ENCODE measurements around the gene TLK1. TPM values are rescaled to one million over a fixed set of nuclear protein-coding genes. Genes with fewer than 3 reads are reported as not detected.

Gene TLK1
- 39.0 TPM for polyA plus RNA-seq (2013)

DNA sequence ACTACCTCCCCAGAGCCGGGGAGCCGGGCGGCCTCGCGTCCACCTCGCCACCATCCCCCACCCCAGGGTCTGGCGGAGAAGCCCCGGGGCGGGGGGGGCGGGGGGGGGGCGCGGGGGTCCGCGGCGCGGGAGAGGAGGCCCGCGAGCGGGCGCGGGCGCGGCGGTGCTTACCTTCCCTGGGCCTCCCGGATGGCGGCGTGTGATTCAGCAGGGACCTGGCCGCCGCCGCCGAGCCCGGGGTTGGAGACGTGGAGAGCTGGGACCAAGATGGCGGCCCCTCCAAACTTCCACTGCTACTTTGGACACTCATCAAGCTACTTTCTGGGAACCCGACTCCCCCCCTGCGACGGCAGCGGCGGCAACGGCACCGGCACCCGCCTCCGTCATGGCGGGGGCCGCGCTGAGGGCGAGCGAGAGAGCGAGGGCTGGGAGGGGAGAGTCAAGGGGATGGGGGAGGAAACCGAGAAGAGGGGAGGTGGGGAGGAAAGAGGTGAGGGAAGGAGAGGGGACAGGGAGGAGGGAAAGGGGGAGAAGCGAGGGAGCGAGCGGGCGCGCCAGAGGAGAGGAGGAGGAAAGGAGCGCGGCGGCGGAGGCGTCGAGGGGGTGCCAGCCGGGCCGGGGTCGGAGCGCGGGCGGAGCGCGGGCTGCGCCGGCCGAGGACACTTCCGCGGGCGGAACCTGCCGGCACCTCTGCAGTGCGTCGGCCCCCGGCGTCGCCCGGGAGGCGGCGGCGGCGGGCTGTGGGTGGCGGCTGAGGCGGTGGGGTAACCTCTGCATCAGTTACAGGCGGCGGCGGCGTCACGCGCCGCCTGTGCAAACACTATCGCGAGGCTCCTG is at the start of gene TLK1:
TSS of gene TLK1 (minus strand) at position 775 of the 837 bp plus-strand sequence. CDS start at position 310, 465 bp downstream.
- Histone ChIP-seq H3K9me3 (ENCODE audit: control extremely low read depth in 1 of 5, control insufficient read depth in 4 of 5, insufficient read depth in 2 of 5, low read depth in 1 of 5, low read length in 4 of 5) (no peaks in the 10 kb centered on the region), H3K4me3 (ENCODE audit: control insufficient read depth in 1 of 7, extremely low read depth in 1 of 7, insufficient read depth in 4 of 7, low read depth in 2 of 7, low read length in 6 of 7) (peak within 1 kb of the TSS; percentile 79 to 96 (median 93)), H3K4me1 (ENCODE audit: control extremely low read depth in 1 of 4, control insufficient read depth in 4 of 4, insufficient read depth in 4 of 4, low read length in 3 of 4) (peaks cover 22 to 50% (median 34%) of the 10 kb centered on the region in 4 experiments), H3K27me3 (replicated peaks in 2 of 5; ENCODE audit: control insufficient read depth in 4 of 5, insufficient read depth in 5 of 5, low read length in 4 of 5) (no peaks in the 10 kb centered on the region), H3K36me3 (ENCODE audit: control insufficient read depth in 4 of 4, insufficient read depth in 4 of 4, low read length in 3 of 4) (no peaks in the 10 kb centered on the region), H3K27ac (ENCODE audit: insufficient read depth in 1 of 2, low read depth in 1 of 2, low read length in 2 of 2, poor library complexity in 1 of 2, severe bottlenecking in 2 of 2) (peak within 1 kb of the TSS; percentile 88 to 95)
- ChIA-PET CTCF (interaction anchor here (0.6 to 2.5 kb wide), 4 partner anchors 51 to 365 kb away, joined by 5 to 7 read pairs (median 7); no protein-coding TSS in a partner anchor), POLR2A (interaction anchor here (0.5 to 0.6 kb wide), 2 partner anchors 129 to 273 kb away, joined by 3 read pairs; partner anchors contain the start of gene METTL8)
- peak; percentile 77 to 85 (median 84) for DNase-seq
- under 1% methylated on average over 60 of the region's 97 CpGs for WGBS (ENCODE audit: insufficient coverage)

DNA sequence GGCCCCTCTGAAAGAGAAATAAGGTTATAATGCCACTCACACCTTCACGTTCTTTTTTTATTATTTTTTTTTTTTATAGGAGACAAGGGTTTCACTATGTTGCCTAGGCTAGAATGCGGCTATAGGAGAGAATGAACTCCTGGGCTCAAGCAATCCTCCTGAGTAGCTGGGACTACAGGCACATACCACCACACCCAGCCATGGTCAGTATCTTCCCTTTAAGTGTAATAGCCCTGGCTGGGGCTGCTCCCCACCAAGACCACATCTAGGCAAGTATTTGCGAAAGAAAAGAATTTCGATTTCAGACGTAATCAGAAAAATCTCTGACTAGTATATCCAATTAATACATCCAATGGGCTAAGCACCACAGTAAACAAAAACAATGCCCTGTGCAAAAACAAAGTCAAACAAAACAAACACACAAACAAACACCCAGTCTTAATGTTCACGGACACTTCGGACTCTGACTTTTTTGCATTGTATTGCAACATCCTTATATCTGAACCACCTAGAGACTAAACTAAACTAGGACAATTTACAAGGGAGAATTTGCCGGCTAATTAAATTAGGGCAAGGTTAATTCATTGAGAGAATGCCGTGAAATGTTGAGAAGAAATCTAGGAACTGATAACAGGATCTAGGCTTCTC is 49.6 kb upstream of the TLK1 start:
- no peak overlapping the region for H3K27ac ChIP-seq (ENCODE audit: insufficient read depth in 1 of 2, low read depth in 1 of 2, low read length in 2 of 2, poor library complexity in 1 of 2, severe bottlenecking in 2 of 2)
- ChIA-PET CTCF (interaction anchor here (0.8 kb wide), 1 partner anchor 206 kb away, joined by 3 read pairs; no protein-coding TSS in a partner anchor), POLR2A (interaction anchor here (0.7 kb wide), 1 partner anchor 92 kb away, joined by 3 read pairs; no protein-coding TSS in a partner anchor)

DNA sequence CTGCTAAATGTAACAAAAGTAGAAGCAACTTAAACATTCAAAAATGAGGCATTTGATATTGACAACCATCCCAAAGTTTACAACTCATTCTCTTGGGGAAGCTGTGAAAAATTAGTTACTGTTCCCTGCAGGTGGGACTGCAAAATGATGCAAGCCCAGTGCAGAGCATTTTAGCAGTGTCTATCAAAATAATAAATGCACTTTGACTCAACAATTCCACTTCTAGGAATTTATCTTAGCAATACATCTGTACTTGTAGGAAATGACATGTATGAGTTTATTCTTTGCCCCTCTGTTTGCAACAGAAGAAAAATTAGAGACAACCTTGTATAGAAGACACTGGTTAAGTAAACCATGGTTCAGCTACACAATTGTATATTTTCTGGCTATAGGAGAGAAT is 48.0 kb upstream of the TLK1 start:
- no peaks in the 10 kb centered on the region for H3K27me3 ChIP-seq (replicated peaks in 2 of 5; ENCODE audit: control insufficient read depth in 4 of 5, insufficient read depth in 5 of 5, low read length in 4 of 5)
- CTCF ChIA-PET = no interaction called here
- POLR2A ChIA-PET = interaction anchor here (0.6 kb wide), 1 partner anchor 88 kb away, joined by 3 read pairs; no protein-coding TSS in a partner anchor
- H3K27ac ChIP-seq (ENCODE audit: insufficient read depth in 1 of 2, low read depth in 1 of 2, low read length in 2 of 2, poor library complexity in 1 of 2, severe bottlenecking in 2 of 2) = no peak overlapping the region
- peaks cover 4 to 34% (median 23%) of the 10 kb centered on the region in 4 experiments for H3K4me1 ChIP-seq (ENCODE audit: control extremely low read depth in 1 of 4, control insufficient read depth in 4 of 4, insufficient read depth in 4 of 4, low read length in 3 of 4)
- no peaks in the 10 kb centered on the region for H3K36me3 ChIP-seq (ENCODE audit: control insufficient read depth in 4 of 4, insufficient read depth in 4 of 4, low read length in 3 of 4)
- peak overlapping the region in 1 of 7 experiments; percentile 6 for H3K4me3 ChIP-seq (ENCODE audit: control insufficient read depth in 1 of 7, extremely low read depth in 1 of 7, insufficient read depth in 4 of 7, low read depth in 2 of 7, low read length in 6 of 7)
- peak; percentile 29 to 84 (median 74) for DNase-seq
- no peaks in the 10 kb centered on the region for H3K9me3 ChIP-seq (ENCODE audit: control extremely low read depth in 1 of 5, control insufficient read depth in 4 of 5, insufficient read depth in 2 of 5, low read depth in 1 of 5, low read length in 4 of 5)

More for the DNA sequence above, 49.6 kb upstream of the TLK1 start:
- H3K36me3 ChIP-seq (ENCODE audit: control insufficient read depth in 4 of 4, insufficient read depth in 4 of 4, low read length in 3 of 4) = no peaks in the 10 kb centered on the region
- peaks cover 4 to 34% (median 23%) of the 10 kb centered on the region in 4 experiments for H3K4me1 ChIP-seq (ENCODE audit: control extremely low read depth in 1 of 4, control insufficient read depth in 4 of 4, insufficient read depth in 4 of 4, low read length in 3 of 4)
- 100% methylated on average over 5 of the region's 9 CpGs for whole genome bisulfite sequencing (ENCODE audit: insufficient coverage)
- H3K27me3 ChIP-seq (replicated peaks in 2 of 5; ENCODE audit: control insufficient read depth in 4 of 5, insufficient read depth in 5 of 5, low read length in 4 of 5) = no peaks in the 10 kb centered on the region
- H3K9me3 ChIP-seq (ENCODE audit: control extremely low read depth in 1 of 5, control insufficient read depth in 4 of 5, insufficient read depth in 2 of 5, low read depth in 1 of 5, low read length in 4 of 5) = no peaks in the 10 kb centered on the region
- no peak for DNase-seq
- H3K4me3 ChIP-seq (ENCODE audit: control insufficient read depth in 1 of 7, extremely low read depth in 1 of 7, insufficient read depth in 4 of 7, low read depth in 2 of 7, low read length in 6 of 7) = peak overlapping the region in 1 of 7 experiments; percentile 39

DNA sequence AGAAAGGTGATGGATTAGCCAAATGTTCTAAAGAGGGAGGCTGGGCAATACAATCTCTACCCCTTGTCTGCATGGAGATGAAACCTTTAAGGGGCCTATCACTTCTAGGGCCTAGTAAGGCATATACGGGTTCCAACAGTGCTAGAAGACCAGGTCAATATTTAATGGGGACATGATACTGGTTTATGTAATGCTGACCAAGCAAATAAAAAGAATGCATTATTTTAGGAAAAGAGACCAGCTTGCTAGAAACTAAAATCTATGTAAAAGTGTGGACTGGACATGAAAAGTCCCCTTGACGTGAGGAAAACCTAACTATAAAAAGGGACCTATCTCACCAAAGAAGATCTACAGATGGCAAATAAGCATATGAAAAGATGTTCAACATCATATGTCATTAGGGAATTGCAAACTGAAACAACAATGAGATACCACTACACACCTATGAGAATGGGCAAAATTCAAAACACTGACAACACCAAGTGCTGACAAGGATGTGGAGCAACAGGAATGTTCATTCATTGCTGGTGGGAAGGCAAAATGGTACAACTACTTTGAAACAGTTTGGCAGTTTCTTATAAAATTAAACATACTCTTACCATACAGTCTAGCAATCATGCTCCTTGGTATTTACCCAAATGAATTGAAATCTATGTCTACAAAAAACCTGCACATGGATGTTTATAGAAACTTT is 45.9 kb upstream of the TLK1 start:
- ChIA-PET CTCF (no interaction called here), POLR2A (no interaction called here)
- H3K9me3 ChIP-seq (ENCODE audit: control extremely low read depth in 1 of 5, control insufficient read depth in 4 of 5, insufficient read depth in 2 of 5, low read depth in 1 of 5, low read length in 4 of 5) = no peaks in the 10 kb centered on the region
- peaks cover 4 to 32% (median 23%) of the 10 kb centered on the region in 4 experiments for H3K4me1 ChIP-seq (ENCODE audit: control extremely low read depth in 1 of 4, control insufficient read depth in 4 of 4, insufficient read depth in 4 of 4, low read length in 3 of 4)
- no peak for DNase-seq
- no peak overlapping the region for H3K27ac ChIP-seq (ENCODE audit: insufficient read depth in 1 of 2, low read depth in 1 of 2, low read length in 2 of 2, poor library complexity in 1 of 2, severe bottlenecking in 2 of 2)
- H3K4me3 ChIP-seq (ENCODE audit: control insufficient read depth in 1 of 7, extremely low read depth in 1 of 7, insufficient read depth in 4 of 7, low read depth in 2 of 7, low read length in 6 of 7) = no peak overlapping the region
- H3K36me3 ChIP-seq (ENCODE audit: control insufficient read depth in 4 of 4, insufficient read depth in 4 of 4, low read length in 3 of 4) = no peaks in the 10 kb centered on the region
- 100% methylated on average over 1 of the region's 2 CpGs for WGBS (ENCODE audit: insufficient coverage)
- no peaks in the 10 kb centered on the region for H3K27me3 ChIP-seq (replicated peaks in 2 of 5; ENCODE audit: control insufficient read depth in 4 of 5, insufficient read depth in 5 of 5, low read length in 4 of 5)

DNA sequence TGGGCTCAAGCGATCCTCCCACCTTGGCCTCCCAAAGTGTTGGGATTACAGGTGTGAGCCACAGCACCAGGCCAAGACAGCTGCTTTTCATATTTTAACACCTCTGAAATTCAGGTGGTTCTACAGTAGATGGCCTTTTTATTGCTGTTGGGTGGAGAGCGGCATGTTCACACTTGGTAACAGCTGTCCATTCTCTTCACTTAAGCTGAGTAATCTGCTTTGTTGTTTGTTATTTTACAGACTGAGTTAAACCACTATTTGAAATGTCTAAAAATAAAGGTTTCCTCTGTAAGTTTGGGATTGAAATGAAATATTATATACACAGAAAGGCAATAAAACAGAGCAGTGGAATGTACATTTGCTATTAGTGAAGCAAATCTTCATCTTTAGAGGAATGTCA is 44.9 kb upstream of the TLK1 start:
- H3K36me3 ChIP-seq (ENCODE audit: control insufficient read depth in 4 of 4, insufficient read depth in 4 of 4, low read length in 3 of 4) = no peaks in the 10 kb centered on the region
- ChIA-PET POLR2A (interaction anchor here (0.6 kb wide), 1 partner anchor 131 kb away, joined by 5 read pairs; no protein-coding TSS in a partner anchor), CTCF (no interaction called here)
- WGBS (ENCODE audit: insufficient coverage) = no CpG with 5 or more reads among the region's 2 CpGs
- DNase-seq = no peak
- peaks cover 0 to 22% (median 13%) of the 10 kb centered on the region in 4 experiments for H3K4me1 ChIP-seq (ENCODE audit: control extremely low read depth in 1 of 4, control insufficient read depth in 4 of 4, insufficient read depth in 4 of 4, low read length in 3 of 4)
- no peaks in the 10 kb centered on the region for H3K27me3 ChIP-seq (replicated peaks in 2 of 5; ENCODE audit: control insufficient read depth in 4 of 5, insufficient read depth in 5 of 5, low read length in 4 of 5)
- H3K4me3 ChIP-seq (ENCODE audit: control insufficient read depth in 1 of 7, extremely low read depth in 1 of 7, insufficient read depth in 4 of 7, low read depth in 2 of 7, low read length in 6 of 7) = no peak overlapping the region
- H3K9me3 ChIP-seq (ENCODE audit: control extremely low read depth in 1 of 5, control insufficient read depth in 4 of 5, insufficient read depth in 2 of 5, low read depth in 1 of 5, low read length in 4 of 5) = no peaks in the 10 kb centered on the region
- H3K27ac ChIP-seq (ENCODE audit: insufficient read depth in 1 of 2, low read depth in 1 of 2, low read length in 2 of 2, poor library complexity in 1 of 2, severe bottlenecking in 2 of 2) = no peak overlapping the region

DNA sequence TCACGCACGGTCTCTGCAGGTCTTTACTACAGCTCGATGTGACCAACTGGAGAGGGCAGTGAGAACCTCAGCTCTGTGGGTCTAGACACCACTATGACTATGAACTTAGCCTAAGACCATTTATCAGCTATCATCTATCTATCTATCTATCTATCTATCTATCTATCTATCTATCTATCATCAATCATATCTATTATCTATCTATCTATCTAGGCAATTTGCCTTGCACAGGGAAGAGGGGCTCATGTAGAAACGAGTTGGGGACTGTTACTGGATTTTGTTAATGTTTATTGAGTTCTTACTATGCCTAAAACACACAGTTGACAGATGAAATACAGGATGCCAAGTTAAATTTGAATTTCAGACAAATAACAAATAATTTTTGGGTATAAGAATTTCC is 41.1 kb upstream of the TLK1 start:
- H3K4me1 ChIP-seq (ENCODE audit: control extremely low read depth in 1 of 4, control insufficient read depth in 4 of 4, insufficient read depth in 4 of 4, low read length in 3 of 4) = no peaks in the 10 kb centered on the region
- H3K27ac ChIP-seq (ENCODE audit: insufficient read depth in 1 of 2, low read depth in 1 of 2, low read length in 2 of 2, poor library complexity in 1 of 2, severe bottlenecking in 2 of 2) = no peak overlapping the region
- ChIA-PET CTCF (interaction anchor here (1.8 kb wide), 1 partner anchor 40 kb away, joined by 4 read pairs; no protein-coding TSS in a partner anchor), POLR2A (no interaction called here)
- WGBS (ENCODE audit: insufficient coverage) = 94% methylated on average over 3 of the region's 4 CpGs
- H3K36me3 ChIP-seq (ENCODE audit: control insufficient read depth in 4 of 4, insufficient read depth in 4 of 4, low read length in 3 of 4) = no peaks in the 10 kb centered on the region
- no peak for DNase-seq
- H3K27me3 ChIP-seq (replicated peaks in 2 of 5; ENCODE audit: control insufficient read depth in 4 of 5, insufficient read depth in 5 of 5, low read length in 4 of 5) = no peaks in the 10 kb centered on the region
- no peak overlapping the region for H3K4me3 ChIP-seq (ENCODE audit: control insufficient read depth in 1 of 7, extremely low read depth in 1 of 7, insufficient read depth in 4 of 7, low read depth in 2 of 7, low read length in 6 of 7)
- H3K9me3 ChIP-seq (ENCODE audit: control extremely low read depth in 1 of 5, control insufficient read depth in 4 of 5, insufficient read depth in 2 of 5, low read depth in 1 of 5, low read length in 4 of 5) = no peaks in the 10 kb centered on the region

Data from common myeloid progenitor, CD34-positive (primary cell).